Measurements from ENCODE around the gene GALNT2.

GALNT2 gene

GRCh38 chr1:230186003-230186863, 119.2 kb downstream of the GALNT2 start:
- DNase-seq (ENCODE audit: low read depth in 2 of 2): no peak

DNA sequence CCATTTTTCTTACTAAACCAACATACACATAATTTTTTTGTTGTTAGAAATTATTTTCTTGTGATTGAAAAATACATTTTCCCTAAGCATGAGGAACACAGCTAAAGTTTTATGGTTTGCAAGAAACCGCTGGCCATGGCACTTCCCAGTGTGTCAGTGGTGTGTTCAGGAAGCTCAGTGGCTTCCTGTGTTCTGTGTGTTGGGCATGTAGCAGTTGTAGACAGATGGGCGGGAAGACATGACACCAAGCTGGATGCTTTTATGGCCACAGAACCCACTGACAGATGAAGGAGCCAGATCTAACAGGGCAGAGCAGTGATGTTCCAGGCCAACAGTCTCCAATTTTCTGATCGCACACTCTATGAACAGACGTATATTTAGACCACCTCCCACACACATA, 119.8 kb downstream of the GALNT2 start:
- no peak for DNase-seq (ENCODE audit: low read depth in 2 of 2)

DNA sequence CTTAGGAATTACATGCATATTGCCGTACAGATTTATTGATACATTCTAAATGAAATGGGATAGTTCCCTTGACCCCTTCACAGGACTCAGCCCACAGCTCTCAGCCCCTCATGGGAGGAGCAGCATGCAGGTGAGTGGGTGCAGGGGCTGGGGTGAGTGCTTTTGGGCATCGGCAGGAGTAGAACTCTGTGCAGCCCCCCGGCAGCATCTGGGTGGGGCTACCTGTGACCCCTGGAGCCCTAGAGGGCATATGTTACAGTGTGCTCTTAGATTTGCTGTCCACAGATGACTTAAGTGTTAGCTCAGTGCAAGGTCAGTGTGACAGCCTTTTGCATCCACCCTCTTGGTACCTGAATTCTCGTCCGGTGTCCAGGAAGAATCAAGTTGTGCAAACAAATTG, 120.3 kb downstream of the GALNT2 start:
- DNase-seq (ENCODE audit: low read depth in 2 of 2): no peak

DNA sequence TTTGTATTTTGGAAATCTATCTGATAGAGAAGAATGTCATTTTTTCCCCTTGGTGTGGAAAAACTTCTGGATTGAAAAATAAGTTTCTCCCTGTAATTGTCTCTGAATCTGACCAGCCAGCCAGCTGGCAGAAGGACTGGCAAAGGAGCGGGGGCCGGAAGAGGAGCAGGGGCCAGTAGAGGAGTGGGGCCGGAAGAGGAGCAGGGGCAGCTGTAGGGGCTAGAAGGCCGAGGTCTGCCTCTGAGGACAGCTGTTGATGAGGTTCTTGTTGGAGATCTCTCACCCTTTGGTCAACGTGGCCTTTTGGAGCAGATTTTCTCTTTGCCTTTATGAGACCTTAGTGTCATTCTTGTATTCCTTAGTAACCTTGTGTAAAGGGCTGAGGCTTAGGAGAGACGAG, 121.8 kb downstream of the GALNT2 start:
- DNase-seq (ENCODE audit: low read depth in 2 of 2): no peak

- DNase-seq (ENCODE audit: low read depth in 2 of 2): no peak
Measured at GRCh38 chr1:230189341-230189740, 122.3 kb downstream of the GALNT2 start.

- no peak for DNase-seq (ENCODE audit: low read depth in 2 of 2)
Measured at GRCh38 chr1:230189824-230190223, 122.8 kb downstream of the GALNT2 start.

GRCh38 chr1:230191079-230191804, 124.2 kb downstream of the GALNT2 start:
- no peak for DNase-seq (ENCODE audit: low read depth in 2 of 2)

- no peak for DNase-seq (ENCODE audit: low read depth in 2 of 2)
Measured at GRCh38 chr1:230191855-230192254, 124.8 kb downstream of the GALNT2 start.

DNA sequence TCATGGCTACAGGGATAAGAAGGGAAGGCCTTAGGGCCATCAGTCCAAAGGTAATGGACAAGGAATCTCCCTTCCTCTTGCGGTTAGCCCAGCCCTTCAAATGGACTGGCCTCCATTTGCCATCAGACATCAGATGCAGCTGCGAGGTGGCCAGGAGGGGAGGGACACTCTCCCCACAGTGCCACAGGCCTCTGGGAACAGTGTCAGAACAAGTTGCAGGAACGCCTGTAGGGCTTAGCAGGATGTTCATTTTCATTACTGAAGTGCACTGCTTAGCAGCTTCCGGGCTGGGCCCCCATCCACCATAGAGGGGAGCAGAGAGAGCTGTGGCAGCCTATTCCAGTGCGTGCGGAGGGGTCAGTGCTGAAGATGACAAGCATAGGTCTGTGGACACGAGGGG, 127.5 kb downstream of the GALNT2 start:
- no peak for DNase-seq (ENCODE audit: low read depth in 2 of 2)

DNA sequence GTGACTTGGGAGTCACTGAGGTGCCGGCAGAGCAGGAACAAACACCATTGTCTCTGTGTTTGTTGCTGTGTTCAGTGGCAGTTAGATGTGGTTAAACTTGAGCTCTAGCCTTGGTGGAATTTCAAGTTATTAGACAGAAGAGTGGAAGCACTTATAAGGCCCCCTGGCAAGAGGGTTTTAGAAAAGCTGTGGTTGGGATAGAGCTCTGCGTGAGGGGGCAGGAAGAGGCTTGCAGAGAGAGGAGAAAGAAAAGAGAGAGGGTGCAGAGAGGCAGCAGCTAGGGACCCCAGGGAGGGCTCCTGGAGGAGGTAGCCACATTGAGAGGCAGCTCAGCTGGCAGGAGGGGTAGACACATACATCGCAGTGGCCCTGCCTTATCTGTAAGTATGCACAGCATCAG, 128.2 kb downstream of the GALNT2 start:
- DNase-seq (ENCODE audit: low read depth in 2 of 2): no peak

DNA sequence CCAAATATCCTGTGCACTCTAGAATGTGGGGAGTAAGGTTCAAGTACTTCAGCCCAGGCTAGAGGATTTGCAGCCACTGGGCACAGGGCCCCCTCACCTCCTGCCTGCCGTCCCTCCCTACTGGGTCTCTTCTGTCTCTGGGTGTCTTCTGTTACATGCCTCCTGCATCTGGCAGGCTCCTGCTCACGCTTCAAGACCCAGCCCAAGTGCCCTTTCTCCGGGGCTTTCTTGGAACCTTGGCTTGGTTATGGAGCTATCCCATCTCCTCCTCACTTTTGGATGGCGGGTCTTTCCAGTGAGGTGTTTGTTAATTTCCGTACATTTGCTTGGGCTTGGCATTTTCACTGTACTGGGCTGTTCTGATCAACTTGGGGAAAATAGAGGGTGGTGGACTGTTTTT, 129.0 kb downstream of the GALNT2 start:
- DNase-seq (ENCODE audit: low read depth in 2 of 2): no peak

GRCh38 chr1:230197644-230198567, 130.9 kb downstream of the GALNT2 start:
- DNase-seq (ENCODE audit: low read depth in 2 of 2): no peak

- no peak for DNase-seq (ENCODE audit: low read depth in 2 of 2)
Measured at GRCh38 chr1:230199034-230199433, 132.0 kb downstream of the GALNT2 start.

DNA sequence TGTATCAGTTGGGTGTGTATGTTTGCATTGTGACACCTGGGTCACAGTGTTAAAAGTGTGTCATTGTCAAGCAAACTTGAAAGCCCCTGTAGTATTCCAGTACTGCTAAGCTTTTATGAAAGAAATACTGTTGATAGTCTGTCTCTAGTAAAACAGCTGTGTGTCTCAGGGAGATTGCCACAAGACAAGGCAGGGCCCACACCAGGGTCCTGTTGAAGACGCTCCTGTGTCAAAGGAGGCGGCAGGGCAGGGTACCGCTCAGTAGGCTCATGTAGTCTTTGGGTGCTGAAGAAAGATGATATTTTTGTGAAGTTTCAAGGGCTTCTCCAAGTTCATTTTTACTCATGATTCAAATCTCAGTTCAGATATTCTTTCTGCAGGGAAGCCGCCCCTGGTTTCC, 132.5 kb downstream of the GALNT2 start:
- DNase-seq (ENCODE audit: low read depth in 2 of 2): no peak

- DNase-seq (ENCODE audit: low read depth in 2 of 2): no peak
Measured at GRCh38 chr1:230200276-230200675, 133.2 kb downstream of the GALNT2 start.

DNA sequence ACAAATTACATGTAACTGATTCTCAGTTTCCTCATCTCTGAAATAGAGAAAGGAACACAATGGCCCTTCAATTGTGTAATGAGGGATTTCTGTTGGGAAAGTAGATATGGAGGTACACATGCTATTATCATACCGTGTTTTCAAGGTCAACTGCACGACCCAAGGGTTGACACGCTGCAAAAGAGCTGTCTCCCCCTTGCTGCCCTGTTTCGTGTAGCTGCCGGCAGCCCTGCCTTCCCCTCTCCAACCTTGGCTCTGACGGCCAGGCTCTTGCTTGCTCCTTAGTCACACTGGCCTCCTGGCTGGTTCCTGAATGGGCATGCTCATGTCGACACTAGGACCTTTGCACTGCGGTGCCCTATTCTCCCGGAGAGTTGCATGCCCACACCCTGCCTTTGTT, 134.4 kb downstream of the GALNT2 start:
- no peak for DNase-seq (ENCODE audit: low read depth in 2 of 2)

DNA sequence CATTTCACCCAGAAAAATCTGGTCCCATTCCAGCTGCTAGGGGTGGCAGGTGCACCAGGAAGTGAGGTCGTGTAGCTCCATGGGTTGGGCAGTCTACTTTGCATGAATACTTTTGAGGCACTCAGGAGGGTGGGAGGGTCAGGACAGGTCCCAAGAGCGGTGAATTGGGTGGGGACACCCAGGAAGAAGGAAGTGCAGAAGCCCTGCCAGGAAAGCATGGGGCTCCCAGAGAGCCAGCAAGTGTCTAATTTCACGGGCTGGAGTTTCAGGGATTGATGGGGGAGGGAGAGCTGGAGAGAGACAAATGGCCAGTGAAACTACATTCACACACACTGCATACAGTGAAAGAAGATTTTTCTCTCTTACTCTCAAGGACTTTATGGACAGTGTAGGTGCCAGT, 137.8 kb downstream of the GALNT2 start:
- DNase-seq (ENCODE audit: low read depth in 2 of 2): no peak

GRCh38 chr1:230205719-230206198, 138.7 kb downstream of the GALNT2 start:
- no peak for DNase-seq (ENCODE audit: low read depth in 2 of 2)

DNA sequence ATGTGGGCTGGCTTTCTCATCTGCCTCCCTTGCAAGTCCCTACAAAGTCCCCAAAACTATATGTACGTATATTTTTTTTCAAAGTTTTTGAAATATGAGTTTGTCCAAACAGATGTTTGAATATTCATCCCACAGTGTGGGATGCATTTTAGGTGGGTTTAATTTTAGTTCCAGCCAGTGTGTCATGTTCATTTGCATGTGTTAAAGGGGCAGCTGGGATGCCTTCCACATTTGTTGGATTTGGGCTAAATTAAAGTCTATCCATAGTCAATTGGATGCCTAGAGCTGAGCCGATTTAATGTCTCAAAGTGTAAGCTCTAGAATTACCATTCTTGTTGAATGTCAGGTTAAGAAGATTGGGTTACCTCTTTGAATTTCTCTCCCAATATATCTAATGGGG, 139.2 kb downstream of the GALNT2 start:
- no peak for DNase-seq (ENCODE audit: low read depth in 2 of 2)

DNA sequence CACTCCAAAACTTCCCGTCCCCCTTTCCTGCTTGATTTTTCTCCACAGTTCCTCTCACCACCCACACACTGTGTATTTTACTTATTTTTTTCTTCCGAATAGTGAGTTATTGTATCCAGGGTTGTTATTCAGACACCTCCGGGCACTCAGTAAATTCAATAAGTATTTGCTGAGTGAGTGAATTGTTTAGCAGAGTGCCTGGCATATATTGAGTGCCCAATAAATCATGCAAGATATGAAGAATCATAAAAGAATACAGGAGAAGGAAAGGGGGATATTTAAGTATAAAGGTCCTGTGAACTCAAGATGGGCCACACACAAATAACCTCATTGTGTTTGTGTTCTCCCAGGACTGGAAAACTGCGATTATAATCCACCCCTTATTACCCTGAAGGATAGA, 139.9 kb downstream of the GALNT2 start:
- DNase-seq (ENCODE audit: low read depth in 2 of 2): no peak

DNA sequence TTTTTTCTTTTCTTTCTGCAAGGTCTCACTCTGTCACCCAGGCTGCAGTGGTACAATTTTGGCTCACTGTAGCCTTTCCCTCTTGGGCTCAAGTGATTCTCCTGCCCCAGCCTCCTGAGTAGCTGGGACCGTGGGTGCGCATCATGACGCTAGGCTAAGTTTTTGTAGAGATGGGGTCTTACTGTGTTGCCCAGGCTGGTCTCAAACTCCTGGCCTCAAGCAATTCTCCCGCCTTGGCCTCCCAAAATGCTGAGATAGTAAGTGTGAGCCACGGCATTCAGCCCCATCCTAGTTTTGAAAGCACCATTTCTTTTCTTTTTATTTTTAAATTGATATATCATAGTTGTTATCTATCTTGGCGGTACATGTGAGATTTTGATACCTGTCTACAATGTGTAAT, 140.6 kb downstream of the GALNT2 start:
- no peak for DNase-seq (ENCODE audit: low read depth in 2 of 2)

Measured in stimulated activated CD4-positive, alpha-beta T cell treated with anti-CD3 and anti-CD28 coated beads, Interleukin-4, amount 100 ng/mL, for 48 hours (primary cell).